Measurements from ENCODE around the gene LYL1.

The LYL1 gene

GRCh38 chr19:13076320-13076719 lies 26.3 kb downstream of the LYL1 start:
- DNase-seq (ENCODE audit: low read depth in 1 of 2, low spot score in 1 of 2) = no peak

GRCh38 chr19:13074378-13074777 lies 28.3 kb downstream of the LYL1 start:
- no peak for DNase-seq (ENCODE audit: low read depth in 1 of 2, low spot score in 1 of 2)

GRCh38 chr19:13073263-13073662 lies 29.4 kb downstream of the LYL1 start:
- no peak for DNase-seq (ENCODE audit: low read depth in 1 of 2, low spot score in 1 of 2)

GRCh38 chr19:13072188-13072908 lies 30.3 kb downstream of the LYL1 start:
- no peak for DNase-seq (ENCODE audit: low read depth in 1 of 2, low spot score in 1 of 2)

GRCh38 chr19:13071444-13072187 lies 31.0 kb downstream of the LYL1 start:
- no peak for DNase-seq (ENCODE audit: low read depth in 1 of 2, low spot score in 1 of 2)

- DNase-seq (ENCODE audit: low read depth in 1 of 2, low spot score in 1 of 2) = no peak
Measured at GRCh38 chr19:13070425-13071140, 32.1 kb downstream of the LYL1 start.

GRCh38 chr19:13069415-13070359 lies 33.0 kb downstream of the LYL1 start:
- DNase-seq (ENCODE audit: low read depth in 1 of 2, low spot score in 1 of 2) = no peak

- DNase-seq (ENCODE audit: low read depth in 1 of 2, low spot score in 1 of 2) = no peak
Measured at GRCh38 chr19:13068085-13068846, 34.4 kb downstream of the LYL1 start.

- no peak for DNase-seq (ENCODE audit: low read depth in 1 of 2, low spot score in 1 of 2)
Measured at GRCh38 chr19:13066933-13067807, 35.5 kb downstream of the LYL1 start.

- DNase-seq (ENCODE audit: low read depth in 1 of 2, low spot score in 1 of 2) = no peak
Measured at GRCh38 chr19:13066226-13066625, 36.4 kb downstream of the LYL1 start.

- DNase-seq (ENCODE audit: low read depth in 1 of 2, low spot score in 1 of 2) = no peak
Measured at GRCh38 chr19:13064092-13064489, 38.6 kb downstream of the LYL1 start.

GRCh38 chr19:13063461-13064091 lies 39.1 kb downstream of the LYL1 start:
- no peak for DNase-seq (ENCODE audit: low read depth in 1 of 2, low spot score in 1 of 2)

- no peak for DNase-seq (ENCODE audit: low read depth in 1 of 2, low spot score in 1 of 2)
Measured at GRCh38 chr19:13062317-13062716, 40.3 kb downstream of the LYL1 start.

- DNase-seq (ENCODE audit: low read depth in 1 of 2, low spot score in 1 of 2) = peak; percentile 50 to 67
Measured at GRCh38 chr19:13060964-13061927, 41.4 kb downstream of the LYL1 start.

- DNase-seq (ENCODE audit: low read depth in 1 of 2, low spot score in 1 of 2) = no peak
Measured at GRCh38 chr19:13060233-13060963, 42.3 kb downstream of the LYL1 start.

- DNase-seq (ENCODE audit: low read depth in 1 of 2, low spot score in 1 of 2) = no peak
Measured at GRCh38 chr19:13058951-13059660, 43.6 kb downstream of the LYL1 start.

All from stimulated activated CD4-positive, alpha-beta T cell treated with anti-CD3 and anti-CD28 coated beads, Interleukin-15, amount 100 ng/mL, for 1 hour (primary cell).